Upper lobe of left lung (tissue), 4 donors: ENCODE results near the gene OTULINL.

Experiments
- EP300 ChIP-seq, 4 donors: sonication (generic); formaldehyde crosslinking; IDR thresholded peaks; one replicate each; pipeline ENCODE4 v1.5.1; 2017; ENCODE audit warnings: antibody characterized with exemption in 4 of 4, control low read depth in 2 of 4
- POLR2AphosphoS5 ChIP-seq, 2 donors: sonication (generic); formaldehyde crosslinking; IDR thresholded peaks; one replicate each; pipeline ENCODE4 v1.5.1; 2017; ENCODE audit warnings: antibody characterized with exemption in 2 of 2
- TF ChIP-seq, protein P1 (sequence below), 6 experiments: fragments of 450-650 bp in 4 of 6; fragments of 200-600 bp in 2 of 6; sonication (generic) in 2 of 6; IDR thresholded peaks; one replicate each; pipeline ENCODE4 v1.5.1; 2016 to 2019; ENCODE audit warnings: antibody characterized with exemption in 6 of 6

DNA sequence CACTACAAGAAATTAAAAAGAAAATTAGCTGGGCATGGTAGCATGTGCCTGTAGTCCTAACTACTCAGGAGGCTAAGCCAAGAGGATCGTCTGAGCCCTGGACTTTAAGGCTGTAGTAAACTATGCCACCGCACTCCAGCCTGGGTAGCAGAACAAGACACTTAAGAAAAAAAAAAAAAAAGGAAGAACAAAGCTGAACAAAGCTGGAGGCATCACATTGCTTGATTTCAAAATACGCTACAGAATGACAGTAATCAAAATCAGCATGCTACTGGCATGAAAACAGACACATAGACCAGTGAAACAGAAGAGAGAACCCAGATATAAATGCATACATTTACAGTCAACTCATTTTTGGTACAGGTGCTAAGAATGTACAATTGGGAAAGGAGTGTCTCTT, 68.5 kb downstream of the OTULINL start:
- TF ChIP-seq, protein P1, sequence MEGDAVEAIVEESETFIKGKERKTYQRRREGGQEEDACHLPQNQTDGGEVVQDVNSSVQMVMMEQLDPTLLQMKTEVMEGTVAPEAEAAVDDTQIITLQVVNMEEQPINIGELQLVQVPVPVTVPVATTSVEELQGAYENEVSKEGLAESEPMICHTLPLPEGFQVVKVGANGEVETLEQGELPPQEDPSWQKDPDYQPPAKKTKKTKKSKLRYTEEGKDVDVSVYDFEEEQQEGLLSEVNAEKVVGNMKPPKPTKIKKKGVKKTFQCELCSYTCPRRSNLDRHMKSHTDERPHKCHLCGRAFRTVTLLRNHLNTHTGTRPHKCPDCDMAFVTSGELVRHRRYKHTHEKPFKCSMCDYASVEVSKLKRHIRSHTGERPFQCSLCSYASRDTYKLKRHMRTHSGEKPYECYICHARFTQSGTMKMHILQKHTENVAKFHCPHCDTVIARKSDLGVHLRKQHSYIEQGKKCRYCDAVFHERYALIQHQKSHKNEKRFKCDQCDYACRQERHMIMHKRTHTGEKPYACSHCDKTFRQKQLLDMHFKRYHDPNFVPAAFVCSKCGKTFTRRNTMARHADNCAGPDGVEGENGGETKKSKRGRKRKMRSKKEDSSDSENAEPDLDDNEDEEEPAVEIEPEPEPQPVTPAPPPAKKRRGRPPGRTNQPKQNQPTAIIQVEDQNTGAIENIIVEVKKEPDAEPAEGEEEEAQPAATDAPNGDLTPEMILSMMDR (IDR thresholded peaks at IDR 0.05) = no peak
- TF ChIP-seq EP300 (IDR thresholded peaks at IDR 0.05) (no peak), POLR2AphosphoS5 (IDR thresholded peaks at IDR 0.05) (no peak)
